HG03025 (cell line): Measurements from ENCODE around the gene MICU2.

Experiments used
- ATAC-seq: cut with Tn5 transposase; IDR thresholded peaks from one replicate; pipeline ENCODE4 v1.9.1; 2021; ENCODE audit warnings: mild to moderate bottlenecking, moderate library complexity; ENCODE audit not compliant: unreplicated experiment, low FRiP score

Gene MICU2

GRCh38 chr13:21603531-21604448, at the start of gene MICU2:
Gene MICU2 (minus strand): TSS chr13:21604170. CDS start chr13:21604148, 22 bp downstream.
- peak; percentile 95 for ATAC-seq

GRCh38 chr13:21641629-21642028, 37.7 kb upstream of the MICU2 start:
- no peak for ATAC-seq

- ATAC-seq = no peak
These were observed 35.6 kb upstream of the MICU2 start for GRCh38 chr13:21639561-21639960.

- no peak for ATAC-seq
These were observed 34.6 kb upstream of the MICU2 start for GRCh38 chr13:21638319-21639282.

- no peak for ATAC-seq
These were observed 33.3 kb upstream of the MICU2 start for GRCh38 chr13:21637296-21637695.

- no peak for ATAC-seq
These were observed 32.7 kb upstream of the MICU2 start for GRCh38 chr13:21636656-21637055.

GRCh38 chr13:21632196-21632595, 28.2 kb upstream of the MICU2 start:
- no peak for ATAC-seq

GRCh38 chr13:21625366-21625765, 21.4 kb upstream of the MICU2 start:
- ATAC-seq = no peak

GRCh38 chr13:21620861-21621260, 16.9 kb upstream of the MICU2 start:
- no peak for ATAC-seq

GRCh38 chr13:21619633-21620220, 15.8 kb upstream of the MICU2 start:
- no peak for ATAC-seq

GRCh38 chr13:21616880-21617279, 12.9 kb upstream of the MICU2 start:
- no peak for ATAC-seq

GRCh38 chr13:21616205-21616866, 12.4 kb upstream of the MICU2 start:
- no peak for ATAC-seq

GRCh38 chr13:21615427-21615826, 11.5 kb upstream of the MICU2 start:
- no peak for ATAC-seq

- ATAC-seq = no peak
These were observed 9.8 kb upstream of the MICU2 start for GRCh38 chr13:21613791-21614190.

- ATAC-seq = no peak
These were observed 7.4 kb upstream of the MICU2 start for GRCh38 chr13:21611385-21611784.

- no peak for ATAC-seq
These were observed 6.7 kb upstream of the MICU2 start for GRCh38 chr13:21610687-21611086.

GRCh38 chr13:21608961-21609360, 5.0 kb upstream of the MICU2 start:
- no peak for ATAC-seq

GRCh38 chr13:21606796-21607195, 2.8 kb upstream of the MICU2 start:
- no peak for ATAC-seq

GRCh38 chr13:21606251-21606650, 2.3 kb upstream of the MICU2 start:
- ATAC-seq = no peak

- no peak for ATAC-seq
These were observed 7.2 kb downstream of the MICU2 start for GRCh38 chr13:21596722-21597121.
